Lung (tissue), 12 donors: ENCODE results near the gene DYRK1A. TPM values are rescaled to one million over a fixed set of nuclear protein-coding genes. Genes with fewer than 3 reads are reported as not detected.
A peak's percentile ranks its signal among the peaks of the same experiment; 100 is the strongest.

ENCODE experiments used
- ATAC-seq: fragments of 200-7000 bp; cut with Tn5 transposase; one replicate; pipeline ENCODE4 v1.9.1; 2020; ENCODE audit warnings: moderate number of reproducible peaks; ENCODE audit not compliant: insufficient read depth, low FRiP score
- DNase-seq, 3 donors: peaks; one replicate each; pipeline ENCODE4 v3.0.0-alpha.2; 2013 to 2017
- H3K27ac ChIP-seq, 2 donors: one replicate each; pipeline ENCODE4 v1.5.1; 2013; ENCODE audit warnings: mild to moderate bottlenecking in 2 of 2, moderate library complexity in 2 of 2, control low read depth in 1 of 2, inconsistent platforms in 1 of 2, low read depth in 1 of 2, low read length in 1 of 2
- H3K27me3 ChIP-seq, 3 donors: one replicate each; pipeline ENCODE4 v1.5.1; 2013; ENCODE audit warnings: low read length in 2 of 3; ENCODE audit not compliant: control insufficient read depth in 3 of 3, insufficient read depth in 3 of 3
- H3K36me3 ChIP-seq, 4 donors: one replicate each; pipeline ENCODE4 v1.5.1; 2013; ENCODE audit warnings: low read length in 4 of 4, mild to moderate bottlenecking in 1 of 4, moderate library complexity in 1 of 4; ENCODE audit not compliant: control insufficient read depth in 4 of 4, insufficient read depth in 4 of 4
- H3K4me1 ChIP-seq, 5 donors: one replicate each; pipeline ENCODE4 v1.5.1; 2013; ENCODE audit warnings: low read length in 5 of 5, mild to moderate bottlenecking in 2 of 5, moderate library complexity in 1 of 5; ENCODE audit not compliant: control insufficient read depth in 5 of 5, insufficient read depth in 5 of 5
- H3K4me3 ChIP-seq: one replicate; pipeline ENCODE4 v1.5.1; 2013; ENCODE audit warnings: mild to moderate bottlenecking, control low read depth, moderate library complexity
- H3K9ac ChIP-seq, 2 donors: one replicate each; pipeline ENCODE4 v1.5.1; 2013; ENCODE audit warnings: low read length in 2 of 2, control low read depth in 1 of 2; ENCODE audit not compliant: insufficient read depth in 1 of 2
- H3K9me3 ChIP-seq, 4 donors: one replicate each; pipeline ENCODE4 v1.5.1; 2013; ENCODE audit warnings: low read length in 3 of 4, mild to moderate bottlenecking in 1 of 4, moderate library complexity in 1 of 4; ENCODE audit not compliant: control insufficient read depth in 4 of 4, insufficient read depth in 3 of 4
- WGBS, 2 donors: extraction: QIAGEN DNeasy Blood & Tissue Kit; methylation state at CpG; one replicate each; pipeline ENCODE4 v1.1.7; 2013; 5-methylcytosine and 5-hydroxymethylcytosine counted together
- polyA plus RNA-seq, 2 donors: library from polyadenylated mRNA; stranded (reverse); fragments of 200-250 nt; gene quantifications; one replicate each; pipeline ENCODE4 v1.2.1, GENCODE V29; 2013
- total RNA-seq, 2 donors: library from RNA; depleted of rRNA in 1 of 2; stranded (reverse); fragments of >200 nt in 1 of 2; gene quantifications; one replicate each; pipeline ENCODE4 v1.2.1, GENCODE V29; 2014 to 2021
- TF ChIP-seq, protein P1 (sequence below): IDR thresholded peaks from 2 replicates; pipeline ENCODE4 v1.5.1; 2012; ENCODE audit warnings: mild to moderate bottlenecking; ENCODE audit errors: control extremely low read depth, extremely low read depth
- donor health status: control.
- donor health status: control.
- donor health status: Bipolar disorder and iron deficiency.
- donor health status: healthy.
- donor health status: DM: yes; HTN: yes; CAD: no.

DYRK1A gene
- total and polyA plus RNA-seq, 4 donors = 22.1 to 149 (median 43.3) TPM

DNA sequence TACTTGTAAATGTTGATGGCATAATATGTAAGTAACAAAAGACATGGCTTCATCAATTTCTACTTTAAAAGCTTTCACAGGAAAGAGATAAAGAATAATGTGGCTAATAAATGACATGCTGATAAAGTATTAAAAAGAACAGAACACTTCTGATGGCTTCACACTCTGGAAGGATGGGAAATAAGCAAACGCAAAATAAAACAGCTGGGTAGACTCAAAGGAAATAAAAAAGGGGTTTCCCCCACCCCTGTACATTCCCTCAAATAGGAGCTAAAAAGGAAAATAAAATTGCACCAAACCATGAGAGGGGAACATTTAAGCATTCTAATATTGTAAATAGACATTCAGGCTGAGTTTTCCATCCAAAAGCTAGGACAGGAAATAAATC lies 27.0 kb upstream of the DYRK1A start:
- no peaks in the 10 kb centered on the region for H3K27me3 ChIP-seq
- WGBS, 2 donors = 40 to 50% methylated on average over 1 of the region's 1 CpG
- H3K9ac ChIP-seq = no peak overlapping the region
- peak in 1 of 3 donors; percentile 25 for DNase-seq
- peaks cover 0 to 2% (median 0%) of the 10 kb centered on the region in 4 donors for H3K9me3 ChIP-seq
- H3K27ac ChIP-seq = peak overlapping the region in 1 of 2 donors; percentile 88
- ATAC-seq = no peak
- H3K4me1 ChIP-seq = peaks cover 0 to 9% (median 0%) of the 10 kb centered on the region in 5 donors
- TF ChIP-seq, protein P1, sequence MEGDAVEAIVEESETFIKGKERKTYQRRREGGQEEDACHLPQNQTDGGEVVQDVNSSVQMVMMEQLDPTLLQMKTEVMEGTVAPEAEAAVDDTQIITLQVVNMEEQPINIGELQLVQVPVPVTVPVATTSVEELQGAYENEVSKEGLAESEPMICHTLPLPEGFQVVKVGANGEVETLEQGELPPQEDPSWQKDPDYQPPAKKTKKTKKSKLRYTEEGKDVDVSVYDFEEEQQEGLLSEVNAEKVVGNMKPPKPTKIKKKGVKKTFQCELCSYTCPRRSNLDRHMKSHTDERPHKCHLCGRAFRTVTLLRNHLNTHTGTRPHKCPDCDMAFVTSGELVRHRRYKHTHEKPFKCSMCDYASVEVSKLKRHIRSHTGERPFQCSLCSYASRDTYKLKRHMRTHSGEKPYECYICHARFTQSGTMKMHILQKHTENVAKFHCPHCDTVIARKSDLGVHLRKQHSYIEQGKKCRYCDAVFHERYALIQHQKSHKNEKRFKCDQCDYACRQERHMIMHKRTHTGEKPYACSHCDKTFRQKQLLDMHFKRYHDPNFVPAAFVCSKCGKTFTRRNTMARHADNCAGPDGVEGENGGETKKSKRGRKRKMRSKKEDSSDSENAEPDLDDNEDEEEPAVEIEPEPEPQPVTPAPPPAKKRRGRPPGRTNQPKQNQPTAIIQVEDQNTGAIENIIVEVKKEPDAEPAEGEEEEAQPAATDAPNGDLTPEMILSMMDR = no peak
- H3K4me3 ChIP-seq = no peak overlapping the region
- no peaks in the 10 kb centered on the region for H3K36me3 ChIP-seq

DNA sequence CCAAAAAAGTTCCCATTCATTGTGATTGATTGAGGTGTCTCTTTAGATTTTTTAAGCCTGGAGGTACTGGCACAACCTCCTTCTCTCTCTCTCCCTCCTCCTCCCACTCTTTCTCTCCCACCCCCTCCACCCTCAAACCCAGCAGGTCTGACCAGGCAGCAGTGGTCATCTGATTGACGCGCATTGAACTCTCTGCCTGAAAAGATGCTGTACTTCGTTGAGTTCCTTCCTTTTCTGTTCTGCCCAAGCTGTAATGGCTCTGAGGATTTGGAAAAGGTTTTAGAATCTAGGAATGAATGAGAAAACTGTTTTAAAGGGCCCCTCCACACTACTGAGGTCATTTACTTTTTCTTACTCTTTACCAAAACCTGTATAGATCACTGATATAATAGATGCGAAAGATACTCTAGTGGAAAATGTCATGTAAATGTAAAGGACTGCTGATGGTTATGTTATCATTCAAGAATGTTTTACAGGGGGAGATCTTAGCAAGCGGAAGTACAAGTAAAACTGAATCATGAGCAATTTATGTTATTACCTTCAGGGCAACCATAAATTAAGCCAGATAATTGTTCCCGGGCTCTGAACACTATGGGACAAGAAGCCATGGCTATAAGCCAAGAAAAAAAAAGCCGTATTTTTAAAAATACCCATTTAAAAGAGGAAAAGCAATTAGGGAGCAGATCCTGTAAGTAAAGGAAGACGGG lies 25.2 kb upstream of the DYRK1A start:
- Histone ChIP-seq H3K36me3 (no peaks in the 10 kb centered on the region), H3K4me1 (peaks cover 0 to 9% (median 0%) of the 10 kb centered on the region in 5 donors), H3K9ac (no peak overlapping the region), H3K27me3 (no peaks in the 10 kb centered on the region), H3K4me3 (no peak overlapping the region), H3K9me3 (peaks cover 0 to 2% (median 0%) of the 10 kb centered on the region in 4 donors), H3K27ac (no peak overlapping the region)
- TF ChIP-seq, protein P1 = no peak
- 83 to 86% methylated on average over 8 of the region's 8 CpGs for WGBS, 2 donors
- ATAC-seq (no peak), DNase-seq (no peak)

GRCh38 chr21:37342046-37342632 lies 24.4 kb upstream of the DYRK1A start:
- no peak for ATAC-seq
- Histone ChIP-seq H3K4me3 (no peak overlapping the region), H3K27me3 (no peaks in the 10 kb centered on the region), H3K9me3 (peaks cover 0 to 2% (median 0%) of the 10 kb centered on the region in 4 donors), H3K27ac (no peak overlapping the region), H3K9ac (no peak overlapping the region), H3K36me3 (no peaks in the 10 kb centered on the region), H3K4me1 (peaks cover 0 to 9% (median 0%) of the 10 kb centered on the region in 5 donors)
- WGBS, 2 donors = 89 to 92% methylated on average over 9 of the region's 9 CpGs
- DNase-seq = no peak
- TF ChIP-seq, protein P1 = no peak
